HT-29 (cell line): ENCODE results near the gene AFAP1. TPM values are rescaled to one million over a fixed set of nuclear protein-coding genes. Genes with fewer than 3 reads are reported as not detected.

ENCODE experiments used
- DNase-seq: peaks from one replicate; pipeline ENCODE4 v3.0.0-alpha.2; 2015; ENCODE audit warnings: low spot score
- total RNA-seq: library from RNA; depleted of rRNA; stranded (reverse); fragments of >200 nt; shearing (Covaris generic); gene quantifications from 2 replicates; pipeline ENCODE4 v1.2.3, GENCODE V29; 2014

The AFAP1 gene
- total RNA-seq, 1 experiment from 2014 or later: 2.9 TPM

DNA sequence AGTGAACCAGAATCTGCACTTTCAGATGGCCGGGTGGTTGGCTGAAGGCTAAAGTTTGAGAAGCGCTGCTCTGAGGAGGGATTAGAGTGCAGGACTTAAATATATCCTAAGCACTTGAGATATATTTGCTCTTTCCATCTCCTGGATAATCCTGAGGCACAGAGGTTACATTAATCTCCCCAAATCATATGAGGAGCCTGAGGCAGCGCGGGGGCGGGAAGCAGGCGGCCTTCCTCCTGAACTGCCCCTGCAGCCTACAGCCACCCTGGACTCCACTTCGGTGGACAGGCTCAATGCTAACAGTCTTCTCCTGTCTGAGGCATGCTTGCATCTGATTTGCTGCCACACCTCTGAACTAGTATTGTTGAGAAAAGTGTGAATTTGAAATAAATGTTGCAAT, 72.5 kb downstream of the AFAP1 start:
- DNase-seq: no peak

DNA sequence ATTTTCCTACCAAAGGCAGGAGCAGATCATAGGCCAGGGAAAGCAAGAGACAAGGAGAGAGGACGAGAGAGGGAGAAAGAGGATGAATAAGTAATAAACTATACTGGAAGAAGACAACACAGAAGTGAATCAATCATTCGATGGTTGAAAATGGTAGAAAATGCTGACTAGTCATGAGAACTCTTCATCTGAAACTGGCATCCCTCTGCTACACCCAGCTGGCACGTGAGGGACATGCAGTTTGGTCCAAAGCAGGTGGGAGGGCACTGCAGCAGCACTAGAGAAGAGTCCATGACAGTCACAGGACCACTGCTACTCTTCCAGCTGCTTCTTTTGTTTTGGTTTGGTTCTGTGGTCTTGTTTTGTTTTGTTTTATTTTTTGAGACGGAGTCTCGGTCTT, 74.1 kb downstream of the AFAP1 start:
- no peak for DNase-seq

DNA sequence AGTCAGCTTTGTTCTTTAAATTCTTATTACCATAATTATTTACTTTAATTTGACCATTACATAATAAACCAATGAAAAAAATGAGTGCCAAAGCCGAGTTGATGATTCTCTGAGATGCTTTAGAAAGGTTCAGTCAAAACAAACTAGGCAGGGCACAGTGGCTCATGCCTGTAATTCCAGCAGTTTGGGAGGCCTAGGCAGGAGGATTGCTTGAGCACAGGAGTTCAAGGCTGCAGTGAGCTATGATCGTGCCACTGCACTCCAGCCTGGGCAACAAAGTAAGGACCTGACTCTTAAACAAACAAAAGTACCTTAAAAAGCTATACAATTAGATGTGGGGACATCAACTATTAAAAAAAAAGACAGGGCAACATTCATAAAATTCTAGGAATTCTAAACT, 75.0 kb downstream of the AFAP1 start:
- DNase-seq: no peak

DNA sequence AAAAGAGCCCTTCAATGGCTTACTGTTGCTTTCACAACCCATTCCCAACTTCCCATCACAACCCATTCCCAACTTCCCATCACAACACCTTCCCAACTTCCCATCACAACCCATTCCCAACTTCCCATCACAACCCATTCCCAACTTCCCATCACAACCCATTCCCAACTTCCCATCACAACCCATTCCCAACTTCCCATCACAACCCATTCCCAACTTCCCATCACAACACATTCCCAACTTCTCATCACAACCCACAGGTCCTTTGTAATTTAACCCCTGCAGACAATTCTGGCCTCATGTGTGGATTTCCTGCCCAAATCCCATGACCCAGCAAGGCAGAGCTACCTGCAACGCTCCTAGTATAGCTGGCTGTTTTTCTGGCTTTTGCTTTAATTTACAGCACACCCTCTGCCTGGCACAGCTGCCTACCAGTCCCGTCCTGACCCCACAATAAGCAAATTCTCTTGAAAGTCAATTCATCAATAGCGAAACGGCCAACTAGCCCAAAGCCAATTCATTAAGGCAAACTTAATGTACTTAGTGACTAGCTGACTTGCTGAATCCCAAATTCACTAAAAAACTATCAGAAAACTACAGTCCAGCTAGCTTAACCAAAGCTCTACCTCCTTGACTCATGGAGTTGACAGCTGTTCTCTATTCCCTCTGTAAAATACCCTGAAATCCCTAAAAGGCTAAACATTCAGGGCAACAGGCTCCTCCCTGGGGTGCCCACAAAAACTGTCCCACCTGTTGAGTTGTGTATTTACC, 75.6 kb downstream of the AFAP1 start:
- no peak for DNase-seq

DNA sequence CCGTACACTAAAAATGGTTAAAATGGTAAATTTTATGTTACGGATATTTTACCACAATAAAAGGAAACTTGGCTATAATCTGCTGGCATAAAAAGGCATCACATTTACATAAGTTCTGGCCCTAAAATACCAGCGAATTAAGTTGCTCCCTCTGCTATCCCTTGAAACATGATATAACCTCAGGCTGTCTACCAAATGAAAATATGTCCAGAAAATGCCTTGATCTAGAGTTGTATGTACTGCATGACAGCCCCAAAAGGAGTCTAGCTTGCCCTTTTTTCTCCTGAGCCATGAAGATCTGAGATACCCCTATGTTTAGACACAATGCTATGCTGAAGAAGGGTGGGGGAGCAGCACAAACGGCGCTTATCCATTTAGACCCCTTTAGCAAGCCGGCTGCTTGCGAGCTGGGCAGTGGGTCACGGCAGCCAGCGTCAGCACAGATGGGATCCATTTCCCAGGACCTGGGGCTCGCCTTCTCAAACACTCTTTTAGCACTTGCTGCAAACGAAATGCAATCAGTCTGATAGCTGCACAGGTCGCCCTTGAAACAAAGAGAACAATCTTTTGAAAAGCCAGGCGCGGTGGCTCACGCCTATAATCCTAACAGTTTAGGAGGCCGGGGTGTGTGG, 77.0 kb downstream of the AFAP1 start:
- no peak for DNase-seq

DNA sequence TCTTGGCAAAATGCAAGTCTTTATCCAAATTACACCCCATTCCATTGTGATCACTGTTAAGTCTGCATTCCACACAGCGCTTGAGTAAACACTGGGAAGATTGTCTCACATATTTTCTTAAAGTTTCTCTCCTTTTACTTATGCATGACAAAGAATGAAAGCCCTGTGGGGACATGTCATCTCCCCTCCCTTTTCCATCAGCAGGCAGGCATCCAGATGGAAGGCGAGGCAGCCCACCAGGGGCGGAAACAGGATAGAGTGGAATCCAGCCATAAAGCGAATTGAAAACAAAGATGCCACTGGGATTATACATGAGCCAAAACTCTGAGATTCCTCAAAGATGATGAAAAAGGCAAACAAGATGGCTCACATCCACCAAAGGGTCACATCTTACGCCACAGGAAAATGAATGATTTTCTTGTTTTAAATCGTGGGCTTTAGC, 78.2 kb downstream of the AFAP1 start:
- DNase-seq: no peak

DNA sequence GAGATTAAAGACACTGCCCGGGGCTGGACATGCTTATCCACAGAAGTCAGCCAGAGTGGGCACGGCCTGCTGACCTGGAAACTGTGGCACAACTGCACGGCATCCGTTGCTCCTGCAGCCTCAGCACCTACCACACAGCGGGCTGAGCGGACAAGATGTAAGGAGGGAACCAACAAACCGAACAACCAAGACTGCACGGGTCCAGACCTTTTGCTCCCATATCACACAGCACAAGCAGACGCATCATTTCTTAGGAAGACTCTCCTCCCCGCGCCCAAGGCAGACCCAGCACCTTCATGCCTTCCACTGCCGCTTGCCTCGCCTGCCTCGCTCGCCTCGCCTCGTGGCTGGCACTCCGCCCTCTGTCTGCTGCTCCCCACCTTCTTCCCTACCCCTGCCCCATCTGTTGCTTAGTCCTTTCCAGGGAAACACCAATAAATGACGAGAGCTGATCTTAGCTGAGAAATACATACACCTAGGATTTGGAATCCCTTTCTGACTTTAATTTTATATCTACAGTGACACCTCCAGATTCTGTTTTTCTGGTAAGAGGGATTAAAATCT, 79.0 kb downstream of the AFAP1 start:
- DNase-seq: no peak

DNA sequence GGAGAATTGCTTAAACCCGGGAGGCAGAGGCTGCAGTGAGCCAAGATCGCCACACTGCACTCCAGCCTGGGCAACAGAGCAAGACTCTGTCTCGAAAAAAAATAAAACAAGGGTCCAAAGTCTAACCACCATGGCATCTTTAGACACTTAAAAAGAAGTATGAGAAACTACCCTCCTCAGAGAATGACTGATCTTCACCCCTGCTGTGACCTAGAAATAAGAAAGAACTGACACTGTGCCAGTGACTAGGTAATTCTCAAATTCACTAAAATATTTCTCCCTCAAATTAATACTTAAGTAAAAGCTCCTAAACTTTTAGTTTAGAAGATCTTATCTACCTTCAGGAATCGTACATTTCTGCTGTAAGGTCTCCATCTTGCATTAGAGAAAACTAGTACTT, 80.3 kb downstream of the AFAP1 start:
- no peak for DNase-seq

DNA sequence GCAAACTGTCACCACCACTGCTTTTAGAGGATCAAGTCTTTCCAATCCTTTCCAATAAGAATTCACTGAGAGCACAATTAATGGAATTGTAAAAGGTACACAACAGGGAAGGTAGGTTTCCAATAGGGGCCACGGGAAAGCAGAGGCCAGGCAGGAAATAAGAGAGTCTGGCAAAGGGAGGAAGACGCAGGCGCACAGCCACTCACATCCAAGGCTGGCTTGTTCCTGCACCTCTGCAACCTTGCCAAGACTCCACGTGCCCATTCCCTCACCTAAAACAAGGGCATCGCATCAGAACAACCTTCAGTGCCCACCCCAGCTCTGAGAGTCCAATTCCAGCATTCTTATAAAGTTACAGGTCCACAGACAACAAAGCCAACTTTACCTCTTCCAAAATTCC, 81.2 kb downstream of the AFAP1 start:
- no peak for DNase-seq

DNA sequence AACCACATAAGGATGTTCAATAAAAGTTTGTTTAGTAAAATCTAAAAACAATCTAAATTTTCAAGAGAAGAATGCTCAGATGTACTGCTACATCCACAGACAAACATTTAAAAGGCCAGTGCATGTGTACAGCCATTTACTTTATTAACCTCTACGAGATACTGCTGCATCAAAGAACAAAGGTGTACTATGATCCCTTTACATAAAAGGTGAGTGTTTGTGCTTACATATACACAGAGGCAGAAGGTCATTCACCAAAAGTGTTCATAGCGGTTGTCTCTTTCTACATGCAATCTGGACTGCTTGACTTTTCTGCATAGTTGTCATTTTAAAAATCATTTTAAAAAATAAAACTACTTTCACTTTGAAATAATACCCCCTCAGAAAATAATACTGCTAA, 81.7 kb downstream of the AFAP1 start:
- DNase-seq: no peak

DNA sequence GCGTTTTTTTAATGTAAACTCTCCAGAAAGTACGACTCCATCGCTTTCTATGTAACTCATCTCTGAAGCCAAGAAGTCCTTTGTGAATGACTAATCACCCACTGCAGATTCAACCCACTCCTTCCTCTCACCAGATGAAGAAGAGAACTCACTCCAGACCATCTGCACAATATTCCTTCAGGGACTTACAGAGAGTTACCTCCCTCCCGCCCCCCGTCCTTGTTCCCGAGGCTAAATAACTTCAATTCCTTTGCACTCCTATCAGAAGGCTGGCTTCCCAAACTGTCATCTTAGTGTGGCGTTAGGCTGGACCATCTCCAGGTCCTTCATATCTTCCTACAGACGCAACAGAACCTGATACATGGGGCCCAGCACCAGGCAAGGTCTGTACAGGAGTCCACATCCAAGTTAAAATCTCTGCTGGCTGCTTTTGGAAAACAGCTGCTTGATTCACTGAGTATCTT, 82.4 kb downstream of the AFAP1 start:
- DNase-seq: no peak

DNA sequence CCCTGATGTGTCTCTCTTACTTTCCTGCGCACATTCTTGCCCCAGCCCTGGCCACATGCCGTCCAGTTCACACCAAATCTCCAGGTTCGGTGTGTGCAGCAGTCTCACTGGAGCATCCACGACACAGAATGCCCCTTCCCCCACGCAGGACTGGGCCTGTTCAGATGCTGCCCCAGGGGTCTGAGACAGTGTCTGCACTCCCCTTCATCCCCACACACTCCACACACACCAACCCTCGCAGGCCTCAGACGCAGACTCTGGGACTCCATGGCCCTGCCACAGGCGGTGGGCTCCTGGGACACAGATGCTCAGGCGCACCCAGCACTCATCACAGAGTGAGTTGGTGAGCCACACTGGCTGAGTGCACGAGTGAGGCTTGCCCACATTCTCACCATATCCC, 83.9 kb downstream of the AFAP1 start:
- DNase-seq: no peak

DNA sequence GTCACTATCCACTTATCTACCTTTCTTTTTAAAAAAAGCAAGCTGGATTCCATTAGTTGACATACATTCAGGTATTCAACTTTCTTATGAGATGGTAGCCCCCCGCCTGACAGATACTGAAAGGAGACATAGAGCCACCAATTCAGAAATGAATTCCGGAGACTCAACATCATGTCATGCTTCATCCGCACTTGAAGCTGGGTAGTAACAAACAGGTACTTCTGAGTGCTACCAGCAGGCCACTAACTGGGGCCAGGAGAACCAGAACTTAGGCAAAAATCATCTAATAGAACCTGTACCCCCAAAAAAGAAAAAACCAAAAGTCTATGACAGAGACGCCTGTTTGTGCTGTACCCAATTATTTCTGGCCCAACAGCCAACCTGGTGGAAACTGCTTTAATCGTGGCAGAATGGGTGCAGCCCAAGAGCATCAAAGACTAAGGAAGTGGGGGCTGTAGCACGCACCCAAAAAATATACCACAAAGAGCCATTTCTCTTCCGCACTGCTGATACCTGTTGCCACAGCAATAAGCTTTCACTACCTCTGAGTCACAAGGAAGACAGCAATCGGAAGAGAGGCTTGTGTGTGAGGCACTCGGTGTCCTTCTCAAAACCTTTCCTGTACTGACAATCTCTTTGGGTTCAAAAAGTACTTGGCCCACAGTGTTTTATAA, 84.8 kb downstream of the AFAP1 start:
- no peak for DNase-seq

DNA sequence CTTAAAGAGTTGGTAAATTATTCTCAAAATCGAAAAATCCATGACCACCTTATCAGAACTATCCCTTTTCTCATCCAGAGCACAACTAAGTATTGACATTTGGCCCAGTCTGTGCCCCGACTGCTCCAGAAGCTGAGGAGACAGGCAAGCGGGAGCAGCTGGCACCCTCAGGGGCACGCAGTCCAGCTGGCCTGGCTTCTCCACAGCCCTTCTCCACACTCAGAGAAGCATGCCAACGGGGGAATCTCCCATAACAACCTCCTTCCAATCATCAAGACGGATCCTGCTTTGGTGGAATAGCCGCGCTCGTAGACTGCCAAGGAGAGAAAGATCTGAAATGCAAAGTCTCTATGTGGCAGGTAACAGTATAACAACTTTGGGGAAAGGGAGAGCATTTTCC, 85.4 kb downstream of the AFAP1 start:
- no peak for DNase-seq

DNA sequence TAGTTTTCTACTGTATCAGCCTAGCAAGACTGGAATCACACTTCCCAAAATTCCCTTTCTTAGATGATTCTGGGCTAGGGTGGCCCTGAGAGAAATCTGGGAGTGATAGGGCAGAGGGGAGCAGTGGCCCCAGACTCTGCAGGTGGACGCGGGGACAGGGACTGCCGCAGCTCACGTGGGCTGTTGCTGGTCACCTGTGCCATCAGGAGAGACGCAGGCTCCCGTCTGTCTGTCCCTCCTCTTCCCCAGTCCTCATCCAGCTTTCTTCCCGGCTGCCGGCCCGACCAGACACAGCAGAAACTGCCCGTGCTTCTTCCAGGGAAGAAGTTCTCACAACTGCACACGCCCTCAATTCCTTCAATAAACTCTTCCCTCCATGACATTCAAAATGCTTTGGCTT, 86.4 kb downstream of the AFAP1 start:
- DNase-seq: no peak

DNA sequence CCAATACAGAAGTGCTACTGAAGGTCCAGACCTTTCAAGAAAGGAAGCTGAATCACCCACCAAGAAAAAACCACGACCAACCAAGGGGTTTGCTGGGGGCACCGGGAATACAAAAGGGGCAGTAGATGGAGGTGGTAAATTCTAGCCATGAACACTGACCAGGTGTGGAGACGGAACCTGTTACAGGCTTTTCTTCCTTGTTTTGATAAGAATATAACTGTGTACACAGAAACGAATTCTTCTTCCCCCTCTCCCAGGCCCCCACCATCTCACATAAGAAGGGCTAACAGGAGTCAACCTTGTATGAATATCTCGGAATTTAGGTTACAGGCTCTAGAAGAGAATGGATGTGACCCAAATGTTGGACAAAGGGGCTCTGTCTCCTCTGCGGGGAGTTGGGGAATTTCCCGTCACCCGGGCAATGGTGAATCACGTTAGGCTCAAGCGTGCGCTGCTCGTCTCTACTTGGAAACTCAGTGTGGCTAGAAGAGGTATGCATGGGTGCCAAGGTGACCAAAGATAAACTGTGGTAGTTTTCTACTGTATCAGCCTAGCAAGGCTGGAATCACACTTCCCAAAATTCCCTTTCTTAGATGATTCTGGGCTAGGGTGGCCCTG, 87.0 kb downstream of the AFAP1 start:
- DNase-seq: no peak

DNA sequence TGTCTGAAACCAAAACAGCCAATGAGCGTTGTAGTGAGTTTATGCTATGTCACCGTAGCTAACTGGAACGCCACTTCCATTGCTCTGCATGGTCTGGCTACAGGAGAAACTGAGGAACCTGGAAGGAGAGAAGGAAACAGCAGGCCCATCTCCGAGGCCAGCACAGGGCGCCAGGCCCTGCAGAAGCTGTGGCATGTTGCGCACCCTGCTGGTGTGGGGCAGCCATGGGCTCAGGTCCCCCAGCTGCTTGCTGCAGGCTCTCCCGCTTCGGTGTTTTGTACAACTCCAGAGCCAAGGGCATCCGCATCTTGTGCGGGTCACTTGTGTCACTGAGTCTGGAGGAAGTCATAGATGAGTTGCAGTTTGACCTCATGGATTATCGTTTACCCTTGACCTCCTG, 89.2 kb downstream of the AFAP1 start:
- DNase-seq: no peak

DNA sequence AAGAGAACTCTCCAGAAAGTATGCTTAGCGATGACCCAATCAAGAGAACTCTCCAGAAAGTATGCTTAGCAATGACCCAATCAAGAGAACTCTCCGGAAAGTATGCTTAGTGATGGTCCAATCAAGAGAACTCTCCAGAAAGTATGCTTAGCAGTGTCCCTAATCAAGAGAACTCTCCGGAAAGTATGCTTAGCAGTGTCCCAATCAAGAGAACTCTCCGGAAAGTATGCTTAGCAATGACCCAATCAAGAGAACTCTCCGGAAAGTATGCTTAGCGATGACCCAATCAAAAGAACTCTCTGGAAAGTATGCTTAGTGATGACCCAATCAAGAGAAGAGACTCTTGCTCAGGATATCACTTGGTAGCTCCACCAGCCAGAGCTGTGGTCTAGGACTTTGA, 92.5 kb downstream of the AFAP1 start:
- DNase-seq: no peak

DNA sequence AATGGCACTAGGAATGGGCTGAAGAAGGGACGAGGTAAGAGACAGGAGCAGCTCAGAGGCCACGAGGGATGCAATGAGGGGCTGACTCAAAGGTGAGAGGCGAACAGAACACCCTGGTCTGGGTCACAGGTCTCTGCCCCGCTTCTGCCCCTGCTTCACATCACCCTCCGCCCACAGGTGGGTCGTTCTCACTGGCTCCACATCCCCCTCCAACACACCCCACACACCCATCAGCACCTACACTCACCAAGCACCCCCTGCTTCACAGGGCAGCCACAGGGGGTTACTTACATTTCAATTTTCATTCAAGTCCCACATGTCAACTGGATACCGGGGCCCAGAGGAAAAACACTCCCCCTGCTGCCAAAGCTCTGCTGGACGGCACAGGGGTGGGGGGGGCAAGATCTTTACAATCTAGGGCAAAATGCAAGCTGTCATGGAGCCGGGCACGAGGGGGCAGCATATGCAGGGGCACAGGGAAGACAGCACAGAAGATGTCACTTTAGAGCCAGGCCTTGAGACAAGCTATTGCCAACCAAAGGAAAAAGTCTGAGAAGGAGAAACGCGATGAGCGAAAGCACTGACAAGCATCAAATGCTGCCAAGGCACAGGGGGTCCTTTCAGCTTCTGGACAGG, 94.0 kb downstream of the AFAP1 start:
- DNase-seq: no peak

DNA sequence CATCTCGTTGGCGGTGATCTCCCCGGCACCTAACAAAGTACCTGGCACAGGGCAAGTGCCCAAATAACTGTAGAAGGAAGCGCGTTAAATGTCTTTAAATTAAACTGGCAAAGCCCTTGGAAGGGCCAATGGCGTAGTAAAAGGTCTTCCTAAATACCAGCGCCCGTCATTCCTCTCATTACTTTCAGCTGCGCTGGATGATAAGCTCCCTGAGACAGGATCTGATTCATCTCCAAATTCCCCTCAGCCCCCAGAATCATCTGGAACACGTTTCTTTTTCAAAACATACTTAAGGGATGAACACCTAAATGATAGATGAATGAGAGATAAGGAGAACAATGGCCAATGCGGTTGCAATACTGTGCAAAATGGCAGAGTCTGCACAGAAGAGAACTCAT, 95.1 kb downstream of the AFAP1 start:
- no peak for DNase-seq

DNA sequence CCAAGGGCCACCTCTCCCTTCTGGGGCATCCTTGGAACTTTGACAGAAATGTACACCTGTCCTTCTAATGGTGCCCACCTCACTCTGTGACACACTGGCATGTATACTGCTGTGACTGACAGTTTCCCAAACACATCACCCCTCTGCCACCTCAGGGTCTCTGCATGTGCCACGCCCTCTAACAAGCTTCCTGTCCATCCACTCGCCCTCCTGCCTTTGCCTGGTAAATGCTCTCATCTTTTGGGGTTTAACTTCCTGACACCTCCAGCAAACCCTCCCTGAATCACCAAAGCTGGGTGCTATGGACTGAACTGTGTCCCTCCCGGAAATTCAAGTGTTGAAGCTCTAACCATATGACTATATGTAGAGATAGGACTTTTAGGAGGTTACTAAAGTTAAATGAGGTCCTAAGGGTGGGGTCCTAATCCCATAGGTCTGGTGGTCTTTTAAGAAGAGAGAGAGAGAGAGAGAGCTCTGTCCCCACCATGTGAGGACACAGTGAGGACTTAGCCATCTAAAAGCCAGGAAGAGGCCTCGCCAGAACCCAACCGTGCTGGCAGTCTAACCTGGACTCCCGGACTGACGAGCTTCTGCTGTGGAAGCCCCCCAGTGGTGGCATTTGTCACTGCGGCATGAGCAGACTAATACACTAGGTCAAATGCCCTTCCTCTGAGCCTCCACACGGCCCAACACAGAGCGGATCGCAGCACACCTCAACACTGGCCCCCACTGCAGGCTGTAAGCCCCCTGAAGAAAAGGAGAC, 95.6 kb downstream of the AFAP1 start:
- peak; percentile 69 for DNase-seq
